Neural crest cell (in vitro differentiated cells): ENCODE measurements around the gene EXD3. TPM values are rescaled to one million over a fixed set of nuclear protein-coding genes. Genes with fewer than 3 reads are reported as not detected.

Source experiments
- DNase-seq: peaks from one replicate; pipeline ENCODE4 v3.0.0; 2021; ENCODE audit warnings: low read depth, mixed read lengths, low spot score
- H3K27ac Mint-ChIP-seq: one replicate; pipeline ENCODE4 v1.8.0; 2021; ENCODE audit warnings: mild to moderate bottlenecking, mixed read lengths; ENCODE audit not compliant: unreplicated experiment
- H3K27me3 Mint-ChIP-seq: 2 replicates; pipeline ENCODE4 v1.8.0; 2021; ENCODE audit warnings: low read depth, mild to moderate bottlenecking, mixed read lengths
- H3K36me3 Mint-ChIP-seq: 2 replicates; pipeline ENCODE4 v1.8.0; 2021; ENCODE audit warnings: low read depth, mild to moderate bottlenecking, mixed read lengths
- H3K4me1 Mint-ChIP-seq: 2 replicates; pipeline ENCODE4 v1.8.0; 2021; ENCODE audit warnings: mixed read lengths
- H3K4me3 Mint-ChIP-seq: one replicate; pipeline ENCODE4 v1.8.0; 2021; ENCODE audit warnings: mild to moderate bottlenecking, mixed read lengths
- H3K9me3 Mint-ChIP-seq: 2 replicates; pipeline ENCODE4 v1.8.0; 2021; ENCODE audit warnings: mixed read lengths
- CTCF ChIP-seq: fragments of 200-600 bp; sonication (generic); conservative IDR thresholded peaks from 2 replicates; pipeline ENCODE4 v1.5.0; 2021; ENCODE audit warnings: antibody characterized with exemption, mild to moderate bottlenecking
- total RNA-seq: library from RNA; stranded (reverse); gene quantifications from 2 replicates; pipeline ENCODE4 v1.2.1, GENCODE V29; 2021

EXD3 gene
- total RNA-seq, 1 donor from 2014 or later = 15.1 TPM

- no peak overlapping the region for H3K27ac Mint-ChIP-seq
- peaks cover 10% of the 10 kb centered on the region for H3K9me3 Mint-ChIP-seq
- no peak overlapping the region for H3K4me3 Mint-ChIP-seq
- DNase-seq = no peak
- no peaks in the 10 kb centered on the region for H3K27me3 Mint-ChIP-seq
- H3K36me3 Mint-ChIP-seq = peaks cover 5% of the 10 kb centered on the region
- H3K4me1 Mint-ChIP-seq = no peaks in the 10 kb centered on the region
- no peak for TF ChIP-seq CTCF
Measured at GRCh38 chr9:137326445-137327065, 96.4 kb downstream of the EXD3 start.

- DNase-seq = no peak
- H3K9me3 Mint-ChIP-seq = peaks cover 10% of the 10 kb centered on the region
- peaks cover 5% of the 10 kb centered on the region for H3K36me3 Mint-ChIP-seq
- no peak overlapping the region for H3K27ac Mint-ChIP-seq
- no peaks in the 10 kb centered on the region for H3K27me3 Mint-ChIP-seq
- no peak for TF ChIP-seq CTCF
- H3K4me1 Mint-ChIP-seq = peaks cover under 1% of the 10 kb centered on the region
- H3K4me3 Mint-ChIP-seq = no peak overlapping the region
Measured at GRCh38 chr9:137325799-137326198, 97.2 kb downstream of the EXD3 start.

- no peak for TF ChIP-seq CTCF
- no peak for DNase-seq
- Mint-ChIP-seq H3K36me3 (peaks cover 5% of the 10 kb centered on the region), H3K27ac (no peak overlapping the region), H3K27me3 (no peaks in the 10 kb centered on the region), H3K9me3 (peaks cover 10% of the 10 kb centered on the region), H3K4me3 (no peak overlapping the region), H3K4me1 (peaks cover 4% of the 10 kb centered on the region)
Measured at GRCh38 chr9:137325124-137325523, 97.8 kb downstream of the EXD3 start.

GRCh38 chr9:137323531-137324331, 99.2 kb downstream of the EXD3 start:
- H3K9me3 Mint-ChIP-seq = peaks cover 10% of the 10 kb centered on the region
- peaks cover 11% of the 10 kb centered on the region for H3K4me1 Mint-ChIP-seq
- DNase-seq = no peak
- no peak overlapping the region for H3K27ac Mint-ChIP-seq
- H3K4me3 Mint-ChIP-seq = no peak overlapping the region
- no peaks in the 10 kb centered on the region for H3K27me3 Mint-ChIP-seq
- peaks cover 5% of the 10 kb centered on the region for H3K36me3 Mint-ChIP-seq
- no peak for TF ChIP-seq CTCF

GRCh38 chr9:137321726-137322361, 101.1 kb downstream of the EXD3 start:
- no peaks in the 10 kb centered on the region for H3K27me3 Mint-ChIP-seq
- peaks cover 2% of the 10 kb centered on the region for H3K9me3 Mint-ChIP-seq
- peaks cover 12% of the 10 kb centered on the region for H3K4me1 Mint-ChIP-seq
- H3K36me3 Mint-ChIP-seq = peaks cover 3% of the 10 kb centered on the region
- no peak overlapping the region for H3K27ac Mint-ChIP-seq
- DNase-seq = no peak
- TF ChIP-seq CTCF = no peak
- no peak overlapping the region for H3K4me3 Mint-ChIP-seq
